ENCODE results near the gene TOR1AIP1.

The TOR1AIP1 gene

DNA sequence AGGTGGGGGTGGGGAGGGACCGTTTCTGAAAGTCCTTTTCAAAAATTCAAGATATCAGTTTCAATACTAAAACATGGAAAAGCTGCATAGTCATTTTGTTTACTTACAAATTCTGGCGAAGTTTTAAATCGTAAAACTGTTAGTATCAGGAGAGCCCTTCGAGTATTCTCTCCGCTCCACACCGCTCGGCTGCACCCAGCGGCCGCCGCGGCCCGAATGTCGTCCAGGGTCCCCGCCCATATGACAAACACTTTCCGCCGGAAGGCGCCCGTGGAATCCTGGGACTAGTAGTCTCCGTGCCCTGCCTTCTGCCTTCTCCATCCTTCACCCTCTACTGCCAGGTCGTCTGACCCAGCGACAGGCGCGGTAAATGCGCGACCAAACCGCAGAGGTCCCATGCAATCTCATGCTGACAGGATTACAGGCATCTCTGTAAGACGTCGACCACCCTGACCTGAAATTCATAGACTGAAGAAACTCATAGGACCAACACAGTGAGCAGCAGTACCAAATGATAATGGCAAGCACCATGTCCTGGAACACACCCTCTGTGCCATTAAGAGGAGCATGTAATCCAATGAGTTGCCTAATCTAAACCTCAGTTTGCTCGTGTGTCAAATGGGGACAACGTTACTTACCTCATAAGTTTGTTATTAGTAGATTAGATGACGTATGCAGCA is 4.4 kb upstream of the TOR1AIP1 start, which contains the start of gene TOR1AIP2 (continued):
- TF ChIP-seq ZNF169 (tag by site-specific recombination; IDR thresholded peaks at IDR 0.05), result no peak
- TF ChIP-seq ZNF555 (tag by site-specific recombination; conservative IDR thresholded peaks at IDR 0.05), result no peak
- TF ChIP-seq HOXC10 (CRISPR knock-in tag; IDR thresholded peaks at IDR 0.05), result 0 out of 2 replicates have a peak, but pooled peaks have one; percentile 79
- TF ChIP-seq KLF9 (tag by site-specific recombination; IDR thresholded peaks at IDR 0.05; ENCODE audit: low read depth), result peak; percentile 73; the same call in 1 of the 2 replicates
- TF ChIP-seq, protein P1, sequence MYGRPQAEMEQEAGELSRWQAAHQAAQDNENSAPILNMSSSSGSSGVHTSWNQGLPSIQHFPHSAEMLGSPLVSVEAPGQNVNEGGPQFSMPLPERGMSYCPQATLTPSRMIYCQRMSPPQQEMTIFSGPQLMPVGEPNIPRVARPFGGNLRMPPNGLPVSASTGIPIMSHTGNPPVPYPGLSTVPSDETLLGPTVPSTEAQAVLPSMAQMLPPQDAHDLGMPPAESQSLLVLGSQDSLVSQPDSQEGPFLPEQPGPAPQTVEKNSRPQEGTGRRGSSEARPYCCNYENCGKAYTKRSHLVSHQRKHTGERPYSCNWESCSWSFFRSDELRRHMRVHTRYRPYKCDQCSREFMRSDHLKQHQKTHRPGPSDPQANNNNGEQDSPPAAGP (tag by site-specific recombination; IDR thresholded peaks at IDR 0.05), result peak; percentile 57; the same call in 1 of the 2 replicates
- TF ChIP-seq ZNF571 (tag by site-specific recombination; IDR thresholded peaks at IDR 0.05), result no peak
- TF ChIP-seq TRIM28 (IDR thresholded peaks at IDR 0.05; ENCODE audit: borderline replicate concordance, low read length), result no peak
- TF ChIP-seq, protein P2, sequence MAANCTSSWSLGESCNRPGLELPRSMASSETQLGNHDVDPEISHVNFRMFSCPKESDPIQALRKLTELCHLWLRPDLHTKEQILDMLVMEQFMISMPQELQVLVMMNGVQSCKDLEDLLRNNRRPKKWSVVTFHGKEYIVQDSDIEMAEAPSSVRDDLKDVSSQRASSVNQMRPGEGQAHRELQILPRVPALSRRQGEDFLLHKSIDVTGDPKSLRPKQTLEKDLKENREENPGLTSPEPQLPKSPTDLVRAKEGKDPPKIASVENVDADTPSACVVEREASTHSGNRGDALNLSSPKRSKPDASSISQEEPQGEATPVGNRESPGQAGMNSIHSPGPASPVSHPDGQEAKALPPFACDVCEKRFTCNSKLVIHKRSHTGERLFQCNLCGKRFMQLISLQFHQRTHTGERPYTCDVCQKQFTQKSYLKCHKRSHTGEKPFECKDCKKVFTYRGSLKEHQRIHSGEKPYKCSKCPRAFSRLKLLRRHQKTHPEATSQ (tag by site-specific recombination; IDR thresholded peaks at IDR 0.05), result no peak
- TF ChIP-seq, protein P3, sequence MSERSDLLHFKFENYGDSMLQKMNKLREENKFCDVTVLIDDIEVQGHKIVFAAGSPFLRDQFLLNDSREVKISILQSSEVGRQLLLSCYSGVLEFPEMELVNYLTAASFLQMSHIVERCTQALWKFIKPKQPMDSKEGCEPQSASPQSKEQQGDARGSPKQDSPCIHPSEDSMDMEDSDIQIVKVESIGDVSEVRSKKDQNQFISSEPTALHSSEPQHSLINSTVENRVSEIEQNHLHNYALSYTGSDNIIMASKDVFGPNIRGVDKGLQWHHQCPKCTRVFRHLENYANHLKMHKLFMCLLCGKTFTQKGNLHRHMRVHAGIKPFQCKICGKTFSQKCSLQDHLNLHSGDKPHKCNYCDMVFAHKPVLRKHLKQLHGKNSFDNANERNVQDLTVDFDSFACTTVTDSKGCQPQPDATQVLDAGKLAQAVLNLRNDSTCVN (tag by site-specific recombination; optimal IDR thresholded peaks at IDR 0.05), result peak; percentile 12
- TF ChIP-seq, protein P4, sequence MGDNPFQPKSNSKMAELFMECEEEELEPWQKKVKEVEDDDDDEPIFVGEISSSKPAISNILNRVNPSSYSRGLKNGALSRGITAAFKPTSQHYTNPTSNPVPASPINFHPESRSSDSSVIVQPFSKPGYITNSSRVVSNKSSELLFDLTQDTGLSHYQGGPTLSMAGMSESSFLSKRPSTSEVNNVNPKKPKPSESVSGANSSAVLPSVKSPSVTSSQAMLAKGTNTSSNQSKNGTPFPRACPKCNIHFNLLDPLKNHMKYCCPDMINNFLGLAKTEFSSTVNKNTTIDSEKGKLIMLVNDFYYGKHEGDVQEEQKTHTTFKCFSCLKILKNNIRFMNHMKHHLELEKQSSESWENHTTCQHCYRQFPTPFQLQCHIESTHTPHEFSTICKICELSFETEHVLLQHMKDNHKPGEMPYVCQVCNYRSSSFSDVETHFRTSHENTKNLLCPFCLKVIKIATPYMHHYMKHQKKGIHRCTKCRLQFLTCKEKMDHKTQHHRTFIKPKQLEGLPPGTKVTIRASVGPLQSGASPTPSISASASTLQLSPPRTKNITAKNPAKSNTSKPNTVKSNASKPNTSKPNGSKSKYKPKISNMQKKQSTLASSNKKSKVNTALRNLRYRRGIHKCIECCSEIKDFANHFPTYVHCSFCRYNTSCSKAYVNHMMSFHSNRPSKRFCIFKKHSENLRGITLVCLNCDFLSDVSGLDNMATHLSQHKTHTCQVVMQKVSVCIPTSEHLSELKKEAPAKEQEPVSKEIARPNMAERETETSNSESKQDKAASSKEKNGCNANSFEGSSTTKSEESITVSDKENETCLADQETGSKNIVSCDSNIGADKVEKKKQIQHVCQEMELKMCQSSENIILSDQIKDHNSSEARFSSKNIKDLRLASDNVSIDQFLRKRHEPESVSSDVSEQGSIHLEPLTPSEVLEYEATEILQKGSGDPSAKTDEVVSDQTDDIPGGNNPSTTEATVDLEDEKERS (tag by site-specific recombination; IDR thresholded peaks at IDR 0.05), result no peak
- TF ChIP-seq ZNF830 (tag by site-specific recombination; IDR thresholded peaks at IDR 0.05; ENCODE audit: low read depth), result no peak
- TF ChIP-seq ZFP69B (tag by site-specific recombination; IDR thresholded peaks at IDR 0.05), result no peak
- peak; percentile 40; the same call in 1 of the 2 replicates for TF ChIP-seq ZNF561 (tag by site-specific recombination; IDR thresholded peaks at IDR 0.05; ENCODE audit: borderline replicate concordance)
- peak; percentile 31; the same call in 1 of the 2 replicates for TF ChIP-seq ZBTB8A (tag by site-specific recombination; IDR thresholded peaks at IDR 0.05)
- TF ChIP-seq, protein P5, sequence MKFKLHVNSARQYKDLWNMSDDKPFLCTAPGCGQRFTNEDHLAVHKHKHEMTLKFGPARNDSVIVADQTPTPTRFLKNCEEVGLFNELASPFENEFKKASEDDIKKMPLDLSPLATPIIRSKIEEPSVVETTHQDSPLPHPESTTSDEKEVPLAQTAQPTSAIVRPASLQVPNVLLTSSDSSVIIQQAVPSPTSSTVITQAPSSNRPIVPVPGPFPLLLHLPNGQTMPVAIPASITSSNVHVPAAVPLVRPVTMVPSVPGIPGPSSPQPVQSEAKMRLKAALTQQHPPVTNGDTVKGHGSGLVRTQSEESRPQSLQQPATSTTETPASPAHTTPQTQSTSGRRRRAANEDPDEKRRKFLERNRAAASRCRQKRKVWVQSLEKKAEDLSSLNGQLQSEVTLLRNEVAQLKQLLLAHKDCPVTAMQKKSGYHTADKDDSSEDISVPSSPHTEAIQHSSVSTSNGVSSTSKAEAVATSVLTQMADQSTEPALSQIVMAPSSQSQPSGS (tag by site-specific recombination; IDR thresholded peaks at IDR 0.05; ENCODE audit: low read depth), result peak; percentile 63
- peak; percentile 23; the same call in 1 of the 2 replicates for TF ChIP-seq KLF10 (tag by site-specific recombination; IDR thresholded peaks at IDR 0.05)
- TF ChIP-seq, protein P6, sequence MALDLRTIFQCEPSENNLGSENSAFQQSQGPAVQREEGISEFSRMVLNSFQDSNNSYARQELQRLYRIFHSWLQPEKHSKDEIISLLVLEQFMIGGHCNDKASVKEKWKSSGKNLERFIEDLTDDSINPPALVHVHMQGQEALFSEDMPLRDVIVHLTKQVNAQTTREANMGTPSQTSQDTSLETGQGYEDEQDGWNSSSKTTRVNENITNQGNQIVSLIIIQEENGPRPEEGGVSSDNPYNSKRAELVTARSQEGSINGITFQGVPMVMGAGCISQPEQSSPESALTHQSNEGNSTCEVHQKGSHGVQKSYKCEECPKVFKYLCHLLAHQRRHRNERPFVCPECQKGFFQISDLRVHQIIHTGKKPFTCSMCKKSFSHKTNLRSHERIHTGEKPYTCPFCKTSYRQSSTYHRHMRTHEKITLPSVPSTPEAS (tag by site-specific recombination; IDR thresholded peaks at IDR 0.05), result peak; percentile 7; the same call in 1 of the 2 replicates
- TF ChIP-seq ZNF174 (tag by site-specific recombination; IDR thresholded peaks at IDR 0.05), result no peak
- no peak for TF ChIP-seq ZNF19 (tag by site-specific recombination; IDR thresholded peaks at IDR 0.05; ENCODE audit: low read depth)
- peak; percentile 98 for TF ChIP-seq ZNF664 (tag by site-specific recombination; IDR thresholded peaks at IDR 0.05)
- peak; percentile 31; the same call in 1 of the 2 replicates for TF ChIP-seq ZSCAN30 (tag by site-specific recombination; IDR thresholded peaks at IDR 0.05)

Measured in HEK293 (cell line).